Activated CD8-positive, alpha-beta memory T cell treated with anti-CD3 and anti-CD28 coated beads, Interleukin-2, amount 50 U/mL, for 24 hours (primary cell): ENCODE measurements around the gene SLC7A6OS.

ENCODE experiments used
- DNase-seq: peaks from one replicate; pipeline ENCODE4 v3.0.0-alpha.2; 2020; ENCODE audit errors: extremely low read depth

The SLC7A6OS gene

GRCh38 chr16:68310774-68311511 lies at the start of gene SLC7A6OS, which contains the start of gene PRMT7:
Gene SLC7A6OS (minus strand): TSS chr16:68310946. CDS start chr16:68310926, 20 bp downstream.
Gene PRMT7 (plus strand): TSS chr16:68311019. CDS start chr16:68315980, 4,961 bp downstream.
- peak; percentile 76 for DNase-seq

- DNase-seq, result no peak
These were observed 48.8 kb upstream of the SLC7A6OS start for GRCh38 chr16:68359398-68360191.

GRCh38 chr16:68358951-68359350 lies 48.2 kb upstream of the SLC7A6OS start:
- no peak for DNase-seq

- no peak for DNase-seq
These were observed 47.2 kb upstream of the SLC7A6OS start for GRCh38 chr16:68357923-68358322.

- no peak for DNase-seq
These were observed 46.8 kb upstream of the SLC7A6OS start for GRCh38 chr16:68357521-68357922.

GRCh38 chr16:68356919-68357286 lies 46.2 kb upstream of the SLC7A6OS start:
- DNase-seq, result no peak

GRCh38 chr16:68356249-68356918 lies 45.6 kb upstream of the SLC7A6OS start:
- DNase-seq, result peak; percentile 36

- DNase-seq, result no peak
These were observed 44.9 kb upstream of the SLC7A6OS start for GRCh38 chr16:68355447-68356248.

- no peak for DNase-seq
These were observed 44.1 kb upstream of the SLC7A6OS start for GRCh38 chr16:68354816-68355215.

GRCh38 chr16:68353366-68353765 lies 42.6 kb upstream of the SLC7A6OS start:
- no peak for DNase-seq

GRCh38 chr16:68351991-68352431 lies 41.3 kb upstream of the SLC7A6OS start:
- DNase-seq, result no peak

GRCh38 chr16:68351463-68351862 lies 40.7 kb upstream of the SLC7A6OS start:
- no peak for DNase-seq

GRCh38 chr16:68350813-68351350 lies 40.1 kb upstream of the SLC7A6OS start:
- DNase-seq, result no peak

- no peak for DNase-seq
These were observed 39.2 kb upstream of the SLC7A6OS start for GRCh38 chr16:68349838-68350410.

- DNase-seq, result no peak
These were observed 38.1 kb upstream of the SLC7A6OS start for GRCh38 chr16:68348639-68349445.

GRCh38 chr16:68347605-68348004 lies 36.9 kb upstream of the SLC7A6OS start:
- no peak for DNase-seq

GRCh38 chr16:68346892-68347480 lies 36.2 kb upstream of the SLC7A6OS start:
- no peak for DNase-seq

GRCh38 chr16:68345958-68346635 lies 35.4 kb upstream of the SLC7A6OS start:
- DNase-seq, result no peak

GRCh38 chr16:68345351-68345810 lies 34.6 kb upstream of the SLC7A6OS start:
- no peak for DNase-seq
